NCI-H1694 treated with DMSO at 0.1 percent for 48 hours (cell line): Measurements from ENCODE around the gene FOXD4L6.
"Not testable (repeated sequence)": the region's sequence is repeated elsewhere in the genome, so short reads cannot be mapped to it uniquely, and the experiment has no call there.

ENCODE experiments used
- DNase-seq: peaks from one replicate; lab custom pipeline; 2025; lab: John Stamatoyannopoulos, UW

The FOXD4L6 gene

GRCh38 chr9:41100508-41100907 lies 28.0 kb downstream of the FOXD4L6 start:
- not testable (repeated sequence) for DNase-seq

DNA sequence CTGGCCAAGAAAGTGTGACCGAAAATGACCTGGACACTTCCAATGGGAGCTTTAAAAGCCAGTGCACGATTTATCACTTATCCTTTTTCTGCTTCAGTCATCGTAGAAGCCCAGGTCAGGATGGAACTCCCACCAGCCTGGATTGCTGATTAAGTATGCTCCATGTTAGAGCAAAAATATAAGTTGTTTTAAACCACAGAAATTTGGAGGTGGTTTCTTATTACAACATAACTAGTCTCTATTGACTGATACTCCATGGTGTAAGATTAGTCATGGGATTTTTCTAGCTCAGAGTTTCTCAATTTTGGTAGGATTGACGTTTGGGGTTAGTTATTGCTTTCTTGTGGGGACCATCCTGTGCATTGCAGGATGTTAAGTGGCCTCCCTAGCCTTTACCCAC lies 29.7 kb downstream of the FOXD4L6 start:
- DNase-seq, result not testable (repeated sequence)

- DNase-seq, result not testable (repeated sequence)
These were observed 33.4 kb downstream of the FOXD4L6 start for GRCh38 chr9:41095060-41095459.

GRCh38 chr9:41094010-41094773 lies 34.3 kb downstream of the FOXD4L6 start:
- not testable (repeated sequence) for DNase-seq

GRCh38 chr9:41090922-41091321 lies 37.6 kb downstream of the FOXD4L6 start:
- not testable (repeated sequence) for DNase-seq

- DNase-seq, result not testable (repeated sequence)
These were observed 38.1 kb downstream of the FOXD4L6 start for GRCh38 chr9:41090386-41090785.

DNA sequence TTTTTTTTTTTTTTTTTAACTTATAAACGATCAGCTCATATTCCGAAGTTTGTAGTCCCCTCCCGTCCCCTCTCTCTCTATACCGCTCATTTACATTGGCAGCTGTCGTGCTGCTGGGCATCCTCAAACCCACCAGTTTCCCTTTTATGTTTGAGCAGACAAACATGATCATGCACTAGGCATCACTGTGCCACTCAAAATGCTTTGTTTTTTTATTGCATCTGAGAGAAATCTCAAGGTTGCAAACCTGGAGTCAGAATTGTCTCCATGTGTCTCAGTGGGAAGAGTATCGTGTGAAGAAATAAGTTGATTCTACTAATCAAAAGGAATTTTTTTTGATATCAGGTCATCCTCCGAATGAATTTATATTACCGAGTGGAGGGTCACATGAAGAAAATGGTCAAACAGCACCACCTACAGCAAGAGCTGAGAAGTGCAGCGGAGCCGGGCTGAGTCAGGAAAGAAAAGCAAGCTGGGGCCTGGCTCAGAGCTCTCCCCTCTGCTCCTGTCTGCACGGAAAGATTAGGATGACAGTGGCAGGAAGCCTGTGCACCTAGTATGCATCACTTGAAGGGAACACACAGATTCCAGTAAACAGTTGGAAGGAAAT lies 39.9 kb downstream of the FOXD4L6 start:
- DNase-seq, result not testable (repeated sequence)

DNA sequence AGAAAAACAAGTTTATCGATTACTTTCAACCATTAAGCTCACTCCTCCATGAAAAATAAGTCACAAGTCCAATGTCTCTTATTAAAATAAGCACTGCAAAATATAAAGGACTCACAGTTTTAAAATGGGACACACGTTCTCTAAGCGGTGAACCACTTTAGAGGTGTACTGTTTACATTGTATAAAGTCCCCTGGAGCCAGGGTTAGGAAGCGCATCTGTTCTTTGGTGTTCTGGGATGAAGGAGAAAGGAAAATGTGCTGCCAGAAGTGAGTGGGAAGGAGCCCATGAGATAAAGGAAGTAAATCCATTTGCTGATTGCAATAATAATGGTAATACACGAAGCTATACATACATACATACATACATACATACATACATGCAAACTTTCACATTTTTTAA lies 40.6 kb downstream of the FOXD4L6 start:
- not testable (repeated sequence) for DNase-seq

- not testable (repeated sequence) for DNase-seq
These were observed 41.2 kb downstream of the FOXD4L6 start for GRCh38 chr9:41087157-41087780.

GRCh38 chr9:41086685-41087084 lies 41.8 kb downstream of the FOXD4L6 start:
- DNase-seq, result not testable (repeated sequence)

DNA sequence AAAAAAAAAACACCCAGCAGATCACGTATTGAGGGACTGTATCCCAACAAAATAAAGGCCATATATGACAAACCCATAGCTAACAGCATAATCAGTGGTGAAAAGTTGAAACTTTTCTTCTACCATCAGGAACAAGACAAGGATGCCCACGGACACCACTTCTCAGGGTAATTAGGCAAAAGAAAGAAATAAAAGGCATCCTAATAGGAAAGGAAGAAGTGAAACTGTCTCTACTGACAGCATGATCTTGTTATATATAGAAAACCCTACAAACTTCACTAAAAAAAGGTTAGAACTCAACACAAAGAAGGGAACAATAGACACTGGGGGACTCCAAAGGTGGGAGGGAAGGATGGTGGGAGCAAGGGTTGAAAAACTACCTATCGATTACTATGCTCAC lies 42.3 kb downstream of the FOXD4L6 start:
- DNase-seq, result not testable (repeated sequence)

- DNase-seq, result not testable (repeated sequence)
These were observed 46.1 kb downstream of the FOXD4L6 start for GRCh38 chr9:41082358-41082757.

- not testable (repeated sequence) for DNase-seq
These were observed 49.0 kb downstream of the FOXD4L6 start for GRCh38 chr9:41079464-41079863.

DNA sequence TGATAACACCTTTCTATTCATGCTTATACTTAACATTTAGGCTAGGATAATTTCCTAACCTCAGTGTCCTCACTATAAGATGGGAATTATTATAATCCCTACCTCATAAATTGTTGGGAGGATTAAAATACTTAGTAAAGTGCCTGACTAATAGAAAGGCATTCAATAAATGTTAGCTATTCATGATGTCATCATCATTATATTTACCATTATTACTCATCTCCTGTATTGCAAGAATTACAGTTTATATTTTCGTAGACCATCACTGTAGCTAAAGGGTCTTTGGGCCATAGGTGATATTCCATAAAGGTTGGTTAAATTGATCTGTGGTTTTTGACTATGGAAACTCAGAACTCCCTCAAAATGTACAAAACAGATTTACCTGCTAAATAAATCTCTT lies 50.9 kb downstream of the FOXD4L6 start:
- DNase-seq, result not testable (repeated sequence)
